Nephron progenitor cell (in vitro differentiated cells): ENCODE data around the gene CCS.

Experiments used
- DNase-seq: peaks from one replicate; pipeline ENCODE4 v3.0.0; 2021
- H3K27ac Mint-ChIP-seq: 2 replicates; pipeline ENCODE4 v1.8.0; 2021; ENCODE audit warnings: mild to moderate bottlenecking, moderate library complexity, mixed read lengths
- H3K27me3 Mint-ChIP-seq: 2 replicates; pipeline ENCODE4 v1.8.0; 2021; ENCODE audit warnings: mild to moderate bottlenecking, low read depth, mixed read lengths; ENCODE audit not compliant: poor library complexity
- H3K36me3 Mint-ChIP-seq: 2 replicates; pipeline ENCODE4 v1.8.0; 2021; ENCODE audit warnings: low read depth, mixed read lengths
- H3K4me1 Mint-ChIP-seq: 2 replicates; pipeline ENCODE4 v1.8.0; 2021; ENCODE audit warnings: mixed read lengths
- H3K4me3 Mint-ChIP-seq: 2 replicates; pipeline ENCODE4 v1.8.0; 2021; ENCODE audit warnings: mild to moderate bottlenecking, moderate library complexity, mixed read lengths
- H3K9me3 Mint-ChIP-seq: 2 replicates; pipeline ENCODE4 v1.8.0; 2021; ENCODE audit warnings: mild to moderate bottlenecking, moderate library complexity, mixed read lengths
- TF ChIP-seq, protein P1 (sequence below): fragments of 200-600 bp; sonication (generic); IDR thresholded peaks from 2 replicates; pipeline ENCODE4 v1.5.0; 2021; ENCODE audit warnings: antibody characterized with exemption

CCS gene

DNA sequence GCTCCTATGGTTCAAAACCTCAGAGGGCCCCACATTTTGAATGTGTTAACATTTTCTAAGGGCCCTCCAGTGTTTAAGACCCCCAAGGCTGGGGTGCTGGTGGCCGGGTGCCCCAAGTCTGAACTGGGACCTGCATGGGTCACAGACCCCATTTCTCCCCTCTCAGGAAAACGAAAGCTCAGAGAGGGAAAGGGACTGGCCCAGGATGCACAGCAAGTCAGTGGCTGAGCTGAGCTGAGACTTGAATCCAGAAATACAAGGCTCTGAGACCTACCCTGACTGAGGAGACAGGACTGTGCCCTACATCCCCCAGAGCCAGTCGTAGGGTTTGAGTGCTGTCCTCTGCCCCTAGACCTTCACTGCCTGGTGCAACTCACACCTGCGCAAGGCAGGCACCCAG, 42.1 kb upstream of the CCS start:
- Mint-ChIP-seq H3K36me3 (peaks cover 36% of the 10 kb centered on the region), H3K27ac (no peak overlapping the region), H3K9me3 (no peaks in the 10 kb centered on the region), H3K4me1 (peaks cover 41% of the 10 kb centered on the region), H3K27me3 (no peaks in the 10 kb centered on the region), H3K4me3 (no peak overlapping the region)
- no peak for DNase-seq
- TF ChIP-seq, protein P1, sequence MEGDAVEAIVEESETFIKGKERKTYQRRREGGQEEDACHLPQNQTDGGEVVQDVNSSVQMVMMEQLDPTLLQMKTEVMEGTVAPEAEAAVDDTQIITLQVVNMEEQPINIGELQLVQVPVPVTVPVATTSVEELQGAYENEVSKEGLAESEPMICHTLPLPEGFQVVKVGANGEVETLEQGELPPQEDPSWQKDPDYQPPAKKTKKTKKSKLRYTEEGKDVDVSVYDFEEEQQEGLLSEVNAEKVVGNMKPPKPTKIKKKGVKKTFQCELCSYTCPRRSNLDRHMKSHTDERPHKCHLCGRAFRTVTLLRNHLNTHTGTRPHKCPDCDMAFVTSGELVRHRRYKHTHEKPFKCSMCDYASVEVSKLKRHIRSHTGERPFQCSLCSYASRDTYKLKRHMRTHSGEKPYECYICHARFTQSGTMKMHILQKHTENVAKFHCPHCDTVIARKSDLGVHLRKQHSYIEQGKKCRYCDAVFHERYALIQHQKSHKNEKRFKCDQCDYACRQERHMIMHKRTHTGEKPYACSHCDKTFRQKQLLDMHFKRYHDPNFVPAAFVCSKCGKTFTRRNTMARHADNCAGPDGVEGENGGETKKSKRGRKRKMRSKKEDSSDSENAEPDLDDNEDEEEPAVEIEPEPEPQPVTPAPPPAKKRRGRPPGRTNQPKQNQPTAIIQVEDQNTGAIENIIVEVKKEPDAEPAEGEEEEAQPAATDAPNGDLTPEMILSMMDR, result no peak

DNA sequence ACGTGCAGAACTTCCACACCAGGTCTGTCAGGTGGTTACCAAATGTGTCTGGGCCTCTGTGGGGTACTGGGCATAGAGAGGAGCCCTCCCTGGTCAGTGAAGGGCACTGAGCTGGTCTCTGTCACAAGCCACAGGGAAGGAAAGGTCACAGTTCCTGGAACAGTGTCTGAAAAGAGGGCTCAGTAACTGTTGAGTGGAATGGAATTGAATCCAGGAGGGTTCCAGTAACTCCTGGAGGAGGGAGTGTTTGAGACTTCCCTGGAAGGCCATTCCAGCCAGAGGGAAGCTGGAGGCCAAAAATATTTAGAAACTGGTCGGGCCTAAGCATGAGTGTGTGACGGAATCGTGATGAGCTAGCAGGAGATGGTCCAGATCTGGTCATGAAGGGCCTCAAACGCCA, 38.4 kb upstream of the CCS start:
- no peaks in the 10 kb centered on the region for H3K27me3 Mint-ChIP-seq
- DNase-seq, result no peak
- peaks cover 11% of the 10 kb centered on the region for H3K4me1 Mint-ChIP-seq
- TF ChIP-seq, protein P1, result no peak
- H3K27ac Mint-ChIP-seq, result no peak overlapping the region
- H3K36me3 Mint-ChIP-seq, result peaks cover 55% of the 10 kb centered on the region
- H3K9me3 Mint-ChIP-seq, result no peaks in the 10 kb centered on the region
- no peak overlapping the region for H3K4me3 Mint-ChIP-seq

DNA sequence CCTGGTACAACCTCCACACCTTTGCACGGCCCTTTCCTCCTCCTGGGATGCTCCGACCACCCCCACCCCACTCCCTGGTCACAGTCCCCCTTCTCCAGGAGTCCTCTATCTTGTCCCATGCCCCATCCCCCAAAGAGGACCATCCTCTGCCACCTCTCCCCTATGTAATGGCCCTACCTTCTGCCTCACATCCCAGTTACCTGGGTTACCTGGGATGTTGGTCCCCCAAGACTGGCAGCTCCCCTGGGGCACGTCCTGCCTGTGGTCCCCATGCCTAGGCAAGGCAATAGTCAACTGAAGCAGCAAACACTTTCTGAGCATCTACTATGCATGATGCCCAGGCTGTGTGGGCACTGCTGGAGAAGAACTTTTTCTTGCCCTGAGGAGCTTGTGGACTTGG, 37.6 kb upstream of the CCS start:
- Mint-ChIP-seq H3K27ac (no peak overlapping the region), H3K36me3 (peaks cover 53% of the 10 kb centered on the region), H3K9me3 (no peaks in the 10 kb centered on the region), H3K27me3 (no peaks in the 10 kb centered on the region), H3K4me3 (no peak overlapping the region), H3K4me1 (peaks cover 3% of the 10 kb centered on the region)
- DNase-seq, result no peak
- TF ChIP-seq, protein P1, result no peak

GRCh38 chr11:66556086-66556485, 36.9 kb upstream of the CCS start:
- no peak for DNase-seq
- peaks cover 53% of the 10 kb centered on the region for H3K36me3 Mint-ChIP-seq
- no peaks in the 10 kb centered on the region for H3K9me3 Mint-ChIP-seq
- no peaks in the 10 kb centered on the region for H3K27me3 Mint-ChIP-seq
- H3K4me3 Mint-ChIP-seq, result no peak overlapping the region
- H3K4me1 Mint-ChIP-seq, result no peaks in the 10 kb centered on the region
- TF ChIP-seq, protein P1, result no peak
- H3K27ac Mint-ChIP-seq, result no peak overlapping the region

DNA sequence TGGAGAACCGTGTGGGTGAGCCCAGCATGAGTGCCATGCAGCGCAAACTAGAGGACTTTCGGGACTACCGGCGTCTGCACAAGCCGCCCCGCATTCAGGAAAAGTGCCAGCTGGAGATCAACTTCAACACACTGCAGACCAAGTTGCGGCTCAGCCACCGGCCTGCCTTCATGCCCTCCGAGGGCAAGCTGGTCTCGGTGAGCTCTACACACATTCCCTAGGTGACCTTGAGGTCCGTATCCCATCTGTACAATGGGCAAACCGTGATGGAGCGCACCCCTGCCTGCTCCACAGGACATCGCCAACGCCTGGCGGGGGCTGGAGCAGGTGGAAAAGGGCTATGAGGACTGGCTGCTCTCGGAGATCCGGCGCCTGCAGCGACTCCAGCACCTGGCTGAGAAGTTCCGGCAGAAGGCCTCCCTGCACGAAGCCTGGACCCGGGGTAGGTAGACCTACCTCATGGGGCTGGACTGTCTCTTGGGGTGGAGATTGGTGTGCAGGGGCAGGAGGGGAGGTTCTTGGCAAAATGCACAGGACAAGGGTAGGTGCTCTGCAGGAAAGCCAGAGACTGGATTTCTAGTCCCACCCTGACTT, 35.2 kb upstream of the CCS start:
- no peak overlapping the region for H3K27ac Mint-ChIP-seq
- H3K9me3 Mint-ChIP-seq, result no peaks in the 10 kb centered on the region
- peaks cover 51% of the 10 kb centered on the region for H3K36me3 Mint-ChIP-seq
- H3K4me1 Mint-ChIP-seq, result no peaks in the 10 kb centered on the region
- DNase-seq, result no peak
- TF ChIP-seq, protein P1, result no peak
- H3K27me3 Mint-ChIP-seq, result no peaks in the 10 kb centered on the region
- H3K4me3 Mint-ChIP-seq, result no peak overlapping the region

- Mint-ChIP-seq H3K4me1 (peaks cover 1% of the 10 kb centered on the region), H3K36me3 (peaks cover 49% of the 10 kb centered on the region), H3K4me3 (no peak overlapping the region), H3K27ac (no peak overlapping the region), H3K9me3 (no peaks in the 10 kb centered on the region), H3K27me3 (no peaks in the 10 kb centered on the region)
- DNase-seq, result no peak
- TF ChIP-seq, protein P1, result no peak
Measured at GRCh38 chr11:66559142-66559865, 33.7 kb upstream of the CCS start.
